ENCODE data around the gene TCF12. TPM values are rescaled to one million over a fixed set of nuclear protein-coding genes. Genes with fewer than 3 reads are reported as not detected.
A peak's percentile ranks its signal among the peaks of the same experiment; 100 is the strongest.

Gene TCF12
- total RNA-seq, 2 donors from 2014 or later: 91.8 to 107 TPM

DNA sequence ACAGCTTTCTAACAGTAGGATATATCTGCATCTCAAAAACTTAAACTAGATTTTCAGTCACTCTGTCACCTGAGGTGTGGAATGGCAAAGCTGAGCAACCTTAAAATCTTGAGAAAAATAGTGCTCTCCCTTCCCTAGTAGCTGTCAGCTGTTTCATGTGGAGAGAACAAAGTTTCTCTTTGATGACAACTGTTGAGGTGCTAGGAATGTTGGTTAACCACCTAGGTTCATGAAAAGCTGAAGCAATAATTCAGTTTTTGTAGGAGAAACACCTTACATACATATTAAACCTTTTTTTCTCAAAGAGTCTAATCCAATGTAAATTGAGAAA, 40.8 kb downstream of the TCF12 start:
- H3K9me3 ChIP-seq: peaks cover 11% of the 10 kb centered on the region
- no peaks in the 10 kb centered on the region for H3K27me3 ChIP-seq (replicated peaks; ENCODE audit: insufficient read depth)
- no peak overlapping the region for H3K27ac ChIP-seq
- H3K4me1 ChIP-seq (ENCODE audit: control insufficient read depth in 1 of 2, low read depth in 2 of 2): peaks cover 8 to 14% of the 10 kb centered on the region in 2 donors
- no peaks in the 10 kb centered on the region for H3K36me3 ChIP-seq
- no peak for ATAC-seq (ENCODE audit: insufficient number of reproducible peaks, low FRiP score, low read depth)
- DNase-seq (ENCODE audit: low spot score): no peak
- no peak overlapping the region for H3K4me3 ChIP-seq
- TF ChIP-seq, protein P1, sequence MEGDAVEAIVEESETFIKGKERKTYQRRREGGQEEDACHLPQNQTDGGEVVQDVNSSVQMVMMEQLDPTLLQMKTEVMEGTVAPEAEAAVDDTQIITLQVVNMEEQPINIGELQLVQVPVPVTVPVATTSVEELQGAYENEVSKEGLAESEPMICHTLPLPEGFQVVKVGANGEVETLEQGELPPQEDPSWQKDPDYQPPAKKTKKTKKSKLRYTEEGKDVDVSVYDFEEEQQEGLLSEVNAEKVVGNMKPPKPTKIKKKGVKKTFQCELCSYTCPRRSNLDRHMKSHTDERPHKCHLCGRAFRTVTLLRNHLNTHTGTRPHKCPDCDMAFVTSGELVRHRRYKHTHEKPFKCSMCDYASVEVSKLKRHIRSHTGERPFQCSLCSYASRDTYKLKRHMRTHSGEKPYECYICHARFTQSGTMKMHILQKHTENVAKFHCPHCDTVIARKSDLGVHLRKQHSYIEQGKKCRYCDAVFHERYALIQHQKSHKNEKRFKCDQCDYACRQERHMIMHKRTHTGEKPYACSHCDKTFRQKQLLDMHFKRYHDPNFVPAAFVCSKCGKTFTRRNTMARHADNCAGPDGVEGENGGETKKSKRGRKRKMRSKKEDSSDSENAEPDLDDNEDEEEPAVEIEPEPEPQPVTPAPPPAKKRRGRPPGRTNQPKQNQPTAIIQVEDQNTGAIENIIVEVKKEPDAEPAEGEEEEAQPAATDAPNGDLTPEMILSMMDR (IDR thresholded peaks at IDR 0.05): no peak

- ATAC-seq (ENCODE audit: insufficient number of reproducible peaks, low FRiP score, low read depth): no peak
These were observed 41.7 kb downstream of the TCF12 start for GRCh38 chr15:56960116-56960515.

GRCh38 chr15:56963126-56963525, 44.7 kb downstream of the TCF12 start:
- TF ChIP-seq, protein P1 (IDR thresholded peaks at IDR 0.05): no peak
- ATAC-seq (ENCODE audit: insufficient number of reproducible peaks, low FRiP score, low read depth) (no peak), DNase-seq (ENCODE audit: low spot score) (no peak)
- H3K27ac ChIP-seq: peak overlapping the region in 1 of 2 donors; percentile 4
- no peaks in the 10 kb centered on the region for H3K9me3 ChIP-seq
- no peaks in the 10 kb centered on the region for H3K27me3 ChIP-seq (replicated peaks; ENCODE audit: insufficient read depth)
- H3K4me1 ChIP-seq (ENCODE audit: control insufficient read depth in 1 of 2, low read depth in 2 of 2): peaks cover 16 to 36% of the 10 kb centered on the region in 2 donors
- no peak overlapping the region for H3K4me3 ChIP-seq
- no peaks in the 10 kb centered on the region for H3K36me3 ChIP-seq

More at GRCh38 chr15:56960116-56960515, 41.7 kb downstream of the TCF12 start:
- H3K27me3 ChIP-seq (replicated peaks; ENCODE audit: insufficient read depth): no peaks in the 10 kb centered on the region
- H3K4me3 ChIP-seq: no peak overlapping the region
- no peak overlapping the region for H3K27ac ChIP-seq
- peaks cover 11% of the 10 kb centered on the region for H3K9me3 ChIP-seq
- peaks cover 14 to 22% of the 10 kb centered on the region in 2 donors for H3K4me1 ChIP-seq (ENCODE audit: control insufficient read depth in 1 of 2, low read depth in 2 of 2)
- H3K36me3 ChIP-seq: no peaks in the 10 kb centered on the region
- DNase-seq (ENCODE audit: low spot score): no peak
- TF ChIP-seq, protein P1 (IDR thresholded peaks at IDR 0.05): no peak

GRCh38 chr15:56963710-56964109, 45.3 kb downstream of the TCF12 start:
- Histone ChIP-seq H3K9me3 (no peaks in the 10 kb centered on the region), H3K27ac (peak overlapping the region in 1 of 2 donors; percentile 4), H3K4me3 (peak overlapping the region; percentile 7), H3K27me3 (replicated peaks; ENCODE audit: insufficient read depth) (no peaks in the 10 kb centered on the region), H3K4me1 (ENCODE audit: control insufficient read depth in 1 of 2, low read depth in 2 of 2) (peaks cover 16 to 36% of the 10 kb centered on the region in 2 donors), H3K36me3 (no peaks in the 10 kb centered on the region)
- ATAC-seq (ENCODE audit: insufficient number of reproducible peaks, low FRiP score, low read depth) (no peak), DNase-seq (ENCODE audit: low spot score) (no peak)
- TF ChIP-seq, protein P1 (IDR thresholded peaks at IDR 0.05): no peak

- no peaks in the 10 kb centered on the region for H3K36me3 ChIP-seq
- DNase-seq (ENCODE audit: low spot score) (no peak), ATAC-seq (ENCODE audit: insufficient number of reproducible peaks, low FRiP score, low read depth) (no peak)
- H3K9me3 ChIP-seq: no peaks in the 10 kb centered on the region
- peak overlapping the region in 1 of 2 donors; percentile 4 for H3K27ac ChIP-seq
- no peak overlapping the region for H3K4me3 ChIP-seq
- H3K27me3 ChIP-seq (replicated peaks; ENCODE audit: insufficient read depth): no peaks in the 10 kb centered on the region
- peaks cover 16 to 36% of the 10 kb centered on the region in 2 donors for H3K4me1 ChIP-seq (ENCODE audit: control insufficient read depth in 1 of 2, low read depth in 2 of 2)
- TF ChIP-seq, protein P1 (IDR thresholded peaks at IDR 0.05): no peak
These were observed 45.7 kb downstream of the TCF12 start for GRCh38 chr15:56964182-56964581.
